ENCODE data around the gene HOXA13. TPM values are rescaled to one million over a fixed set of nuclear protein-coding genes. Genes with fewer than 3 reads are reported as not detected.

HOXA13 gene
- total RNA-seq, result not detected

GRCh38 chr7:27199849-27200760 is at the start of gene HOXA13:
HOXA13 (minus strand) TSS chr7:27200091; CDS start chr7:27200077, 14 bp downstream.
- DNase-seq (ENCODE audit: low spot score in 2 of 2), result peak in 1 of 2 donors; percentile 44
- peak; percentile 29 to 75 for ATAC-seq
- no peaks in the 10 kb centered on the region for H3K9me3 Mint-ChIP-seq
- peak within 1 kb of the TSS in 1 of 2 donors; percentile 93 for H3K27ac Mint-ChIP-seq
- H3K36me3 Mint-ChIP-seq, result peaks cover 0 to 20% of the 10 kb centered on the region in 2 donors

DNA sequence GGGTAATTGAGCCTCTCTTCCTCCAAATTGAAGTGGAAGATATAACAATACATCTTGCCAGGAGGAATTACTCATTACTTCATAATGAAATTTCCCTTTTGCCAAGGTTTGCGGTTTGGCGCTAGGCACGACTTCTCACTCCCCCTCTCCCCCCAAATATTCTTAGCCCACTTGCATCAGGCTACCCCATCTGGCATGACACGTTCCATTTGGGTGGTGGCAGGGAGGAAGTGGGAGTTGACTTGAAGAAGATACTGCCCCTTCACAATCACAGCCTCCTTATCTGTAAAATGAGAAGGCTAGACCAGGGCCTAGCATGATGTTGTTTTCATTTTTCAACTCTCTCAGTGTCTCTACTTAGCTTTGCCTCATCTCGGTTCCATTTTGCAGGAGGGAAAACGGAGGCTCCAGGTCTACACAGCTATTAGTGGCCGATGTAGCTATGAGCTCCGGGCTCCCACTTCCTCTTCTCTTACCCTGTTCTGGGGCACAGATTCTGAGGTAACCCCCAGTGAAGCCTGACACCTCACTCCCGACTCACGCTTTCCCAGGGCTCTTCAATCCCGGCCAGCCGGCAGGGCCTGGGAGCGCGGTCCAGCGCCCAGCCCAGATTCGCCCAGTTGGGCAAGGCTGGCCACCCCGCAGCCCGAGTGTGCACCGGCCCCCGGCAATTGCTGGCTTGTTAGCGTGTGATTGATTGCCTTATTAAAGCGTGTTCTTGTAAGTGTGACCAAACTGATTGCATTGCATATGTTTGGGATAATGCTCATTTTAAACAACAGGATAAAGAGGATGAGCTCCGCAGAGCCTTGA is 49.2 kb upstream of the HOXA13 start:
- peaks cover 0 to 13% of the 10 kb centered on the region in 2 donors for H3K36me3 Mint-ChIP-seq
- ATAC-seq (no peak), DNase-seq (ENCODE audit: low spot score in 2 of 2) (no peak)
- no peaks in the 10 kb centered on the region for H3K9me3 Mint-ChIP-seq
- H3K27ac Mint-ChIP-seq, result no peak overlapping the region

DNA sequence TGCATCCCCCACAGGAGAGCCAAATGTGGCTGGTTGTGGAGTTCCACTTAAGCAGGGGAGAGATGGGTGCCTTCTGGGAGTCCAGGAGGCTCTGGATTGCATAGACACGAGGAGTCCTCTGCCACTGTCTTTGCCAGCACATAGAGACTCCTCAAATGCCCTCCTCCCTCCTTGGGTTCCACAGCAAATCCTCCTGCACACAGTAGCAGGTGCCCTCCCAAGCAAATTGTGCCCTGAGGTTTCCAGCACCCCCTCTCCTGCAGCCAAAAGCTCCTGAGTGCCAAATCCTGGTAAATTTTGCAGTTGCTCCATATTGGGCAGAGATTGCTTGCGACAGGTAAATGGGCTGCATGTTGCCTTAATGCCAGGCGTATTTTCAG is 48.5 kb upstream of the HOXA13 start:
- no peak overlapping the region for H3K27ac Mint-ChIP-seq
- ATAC-seq, result no peak
- H3K36me3 Mint-ChIP-seq, result peaks cover 4 to 16% of the 10 kb centered on the region in 2 donors
- H3K9me3 Mint-ChIP-seq, result no peaks in the 10 kb centered on the region
- no peak for DNase-seq (ENCODE audit: low spot score in 2 of 2)

- ATAC-seq, result no peak
- Mint-ChIP-seq H3K9me3 (no peaks in the 10 kb centered on the region), H3K27ac (no peak overlapping the region), H3K36me3 (peaks cover 4 to 17% of the 10 kb centered on the region in 2 donors)
- DNase-seq (ENCODE audit: low spot score in 2 of 2), result no peak
These were observed 47.8 kb upstream of the HOXA13 start for GRCh38 chr7:27247452-27248426.

GRCh38 chr7:27247000-27247399 is 47.1 kb upstream of the HOXA13 start:
- no peaks in the 10 kb centered on the region for H3K9me3 Mint-ChIP-seq
- ATAC-seq (no peak), DNase-seq (ENCODE audit: low spot score in 2 of 2) (no peak)
- peaks cover 4 to 17% of the 10 kb centered on the region in 2 donors for H3K36me3 Mint-ChIP-seq
- no peak overlapping the region for H3K27ac Mint-ChIP-seq

DNA sequence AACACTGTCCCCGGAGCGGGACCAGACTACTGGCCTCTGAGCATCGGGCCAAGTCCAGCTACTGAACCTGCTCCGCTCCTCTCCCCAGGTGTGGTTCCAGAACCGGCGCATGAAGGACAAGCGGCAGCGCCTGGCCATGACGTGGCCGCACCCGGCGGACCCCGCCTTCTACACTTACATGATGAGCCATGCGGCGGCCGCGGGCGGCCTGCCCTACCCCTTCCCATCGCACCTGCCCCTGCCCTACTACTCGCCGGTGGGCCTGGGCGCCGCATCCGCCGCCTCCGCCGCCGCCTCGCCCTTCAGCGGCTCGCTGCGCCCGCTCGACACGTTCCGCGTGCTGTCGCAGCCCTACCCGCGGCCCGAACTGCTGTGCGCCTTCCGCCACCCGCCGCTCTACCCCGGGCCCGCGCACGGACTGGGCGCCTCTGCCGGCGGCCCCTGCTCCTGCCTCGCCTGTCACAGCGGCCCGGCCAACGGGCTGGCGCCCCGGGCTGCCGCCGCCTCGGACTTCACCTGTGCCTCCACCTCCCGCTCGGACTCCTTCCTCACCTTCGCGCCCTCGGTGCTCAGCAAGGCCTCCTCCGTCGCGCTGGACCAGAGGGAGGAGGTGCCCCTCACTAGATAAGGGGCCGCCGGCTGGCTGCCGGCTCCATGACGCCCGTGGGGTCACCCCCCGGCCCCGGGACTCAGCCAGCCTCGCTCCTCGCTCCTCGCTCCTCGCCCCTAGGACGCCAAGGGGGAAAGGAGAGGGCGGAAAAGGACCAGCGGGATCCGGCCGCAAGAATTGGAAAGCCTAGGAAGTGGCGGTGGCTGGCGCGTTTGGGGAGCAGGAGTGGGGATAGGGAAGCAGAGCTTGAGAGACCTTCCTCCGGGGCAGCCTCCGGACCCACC is 46.2 kb upstream of the HOXA13 start:
- Mint-ChIP-seq H3K36me3 (peaks cover 4 to 17% of the 10 kb centered on the region in 2 donors), H3K27ac (no peak overlapping the region), H3K9me3 (no peaks in the 10 kb centered on the region)
- DNase-seq (ENCODE audit: low spot score in 2 of 2) (no peak), ATAC-seq (peak in 1 of 2 donors; percentile 46)

DNA sequence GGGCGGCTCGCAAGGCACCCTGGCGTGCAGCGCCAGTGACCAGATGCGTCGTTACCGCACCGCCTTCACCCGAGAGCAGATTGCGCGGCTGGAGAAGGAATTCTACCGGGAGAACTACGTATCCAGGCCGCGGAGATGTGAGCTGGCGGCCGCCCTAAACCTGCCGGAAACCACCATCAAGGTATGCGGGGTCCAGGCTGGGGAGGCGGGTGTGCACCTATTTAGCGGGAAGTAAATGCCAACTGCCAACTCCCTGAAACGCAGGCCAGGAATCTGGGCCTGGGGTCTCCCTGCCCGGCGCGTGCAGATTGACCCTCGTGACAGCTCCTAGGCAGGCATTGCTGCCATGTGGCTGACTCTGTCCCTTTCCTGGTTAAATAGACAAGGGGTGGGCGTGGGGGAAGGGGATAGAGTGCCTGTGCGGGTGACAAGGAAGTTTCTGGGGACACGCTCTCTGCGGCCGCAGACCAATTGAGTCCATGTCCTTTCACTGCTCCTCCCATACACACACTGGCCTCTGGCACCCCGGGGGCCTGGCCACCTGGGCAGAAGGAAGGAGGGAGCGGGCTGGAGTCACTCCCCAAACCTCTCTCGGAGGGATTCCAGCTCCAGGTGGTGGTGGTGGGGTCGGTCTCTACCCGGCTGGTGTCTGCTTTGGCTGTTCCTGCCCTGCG is 45.4 kb upstream of the HOXA13 start:
- ATAC-seq (peak in 1 of 2 donors; percentile 6), DNase-seq (ENCODE audit: low spot score in 2 of 2) (no peak)
- Mint-ChIP-seq H3K9me3 (no peaks in the 10 kb centered on the region), H3K36me3 (peaks cover 4 to 19% of the 10 kb centered on the region in 2 donors), H3K27ac (no peak overlapping the region)

DNA sequence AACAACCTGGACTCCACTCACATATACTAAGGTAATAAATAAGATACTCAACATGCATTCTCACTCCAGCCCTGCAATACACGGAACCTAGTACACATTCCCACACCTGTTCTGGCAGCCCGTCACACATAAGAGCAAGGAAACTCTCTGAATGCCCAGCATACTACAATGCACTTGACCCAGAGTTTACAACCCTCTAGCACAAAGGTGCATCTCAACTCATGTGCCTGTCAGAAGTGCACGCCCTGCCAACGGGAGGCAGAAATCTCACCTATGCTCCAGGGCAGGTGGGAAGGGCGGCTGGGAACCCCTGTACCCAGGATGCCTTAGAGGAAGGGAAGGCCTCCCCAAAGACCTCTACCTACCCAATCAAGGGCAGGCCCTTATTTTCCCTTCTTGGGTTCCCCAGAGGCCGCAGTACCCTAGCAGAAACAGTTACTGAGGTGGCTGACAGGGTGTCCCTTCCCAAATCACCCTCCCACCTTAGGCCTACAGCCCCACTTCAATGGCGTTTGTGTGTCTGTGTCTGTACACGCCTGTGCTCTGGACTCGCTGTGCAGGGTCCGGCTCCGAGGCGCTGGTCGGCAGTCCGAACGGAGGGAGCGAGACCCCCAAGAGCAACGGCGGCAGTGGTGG is 44.7 kb upstream of the HOXA13 start:
- no peak overlapping the region for H3K27ac Mint-ChIP-seq
- H3K36me3 Mint-ChIP-seq, result peaks cover 4 to 20% of the 10 kb centered on the region in 2 donors
- H3K9me3 Mint-ChIP-seq, result no peaks in the 10 kb centered on the region
- ATAC-seq (no peak), DNase-seq (ENCODE audit: low spot score in 2 of 2) (no peak)

DNA sequence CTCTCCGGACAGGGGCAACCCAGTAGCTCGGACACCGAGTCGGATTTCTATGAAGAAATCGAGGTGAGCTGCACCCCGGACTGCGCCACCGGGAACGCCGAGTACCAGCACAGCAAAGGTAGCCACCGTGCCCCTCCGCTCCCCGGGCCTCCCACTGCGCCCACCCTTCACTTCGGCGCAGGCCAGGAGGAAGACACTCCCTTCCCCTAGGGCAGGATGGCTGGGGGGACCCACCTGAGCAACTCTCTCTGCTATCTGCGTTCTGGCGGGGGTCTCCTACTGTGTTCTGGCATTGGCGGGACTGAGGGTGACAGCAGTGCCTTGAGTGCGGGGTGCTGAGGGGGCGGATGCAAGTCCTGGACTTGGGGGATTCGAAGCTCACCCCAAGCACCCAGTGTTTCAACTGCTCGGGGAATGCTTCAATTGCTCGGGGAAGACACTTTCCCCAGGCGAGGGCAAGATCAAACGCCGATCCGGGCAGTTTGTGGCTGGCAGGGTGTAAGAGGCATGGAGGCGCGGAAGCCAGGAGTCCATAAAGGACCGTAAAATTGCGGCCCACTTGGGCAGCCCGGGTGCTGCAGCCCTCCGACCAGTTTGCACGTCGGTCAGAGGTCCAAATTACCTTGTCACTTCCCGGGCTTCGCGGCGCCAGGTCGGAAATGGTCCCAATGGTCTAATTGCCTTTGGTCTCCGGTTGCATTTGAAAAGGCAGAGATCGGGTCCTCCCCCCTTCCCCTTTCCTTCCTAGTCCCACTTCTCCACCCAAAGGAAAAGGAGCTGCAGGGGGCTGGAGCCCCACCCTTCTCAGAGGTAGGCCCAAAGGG is 43.7 kb upstream of the HOXA13 start:
- DNase-seq (ENCODE audit: low spot score in 2 of 2), result no peak
- Mint-ChIP-seq H3K27ac (peak overlapping the region in 1 of 2 donors; percentile 60), H3K9me3 (no peaks in the 10 kb centered on the region), H3K36me3 (peaks cover 4 to 20% of the 10 kb centered on the region in 2 donors)
- no peak for ATAC-seq

- Mint-ChIP-seq H3K27ac (peak within 1 kb of the TSS in 1 of 2 donors; percentile 60), H3K9me3 (no peaks in the 10 kb centered on the region), H3K36me3 (peaks cover 4 to 20% of the 10 kb centered on the region in 2 donors)
- DNase-seq (ENCODE audit: low spot score in 2 of 2), result no peak
- ATAC-seq, result peak in 1 of 2 donors; percentile 42
These were observed 42.9 kb upstream of the HOXA13 start, which contains the start of gene EVX1 for GRCh38 chr7:27242555-27243339. EVX1 (plus strand) TSS chr7:27242802; CDS start chr7:27243031, 229 bp downstream.

DNA sequence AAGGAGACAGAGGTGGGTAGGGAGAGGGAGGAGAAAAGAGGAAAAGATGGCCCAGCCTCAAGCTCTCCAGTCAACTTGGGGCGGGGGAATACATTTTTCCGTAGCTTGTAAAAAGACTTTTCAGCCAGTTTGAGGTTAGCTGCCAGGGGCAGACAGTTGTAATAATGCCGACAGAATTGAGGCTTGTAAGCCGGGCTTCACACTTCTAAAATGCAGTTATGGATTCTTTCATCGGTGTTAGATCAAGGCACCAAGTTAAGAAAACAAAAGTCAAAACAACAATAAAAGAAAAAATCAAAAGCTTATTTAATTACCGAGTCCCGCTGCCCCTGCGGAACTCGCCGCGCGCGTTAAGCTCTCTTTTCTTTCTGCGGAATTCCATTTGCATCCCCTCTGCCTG is 42.3 kb upstream of the HOXA13 start:
- no peaks in the 10 kb centered on the region for H3K9me3 Mint-ChIP-seq
- H3K27ac Mint-ChIP-seq, result no peak overlapping the region
- H3K36me3 Mint-ChIP-seq, result peaks cover 4 to 20% of the 10 kb centered on the region in 2 donors
- ATAC-seq, result no peak
- no peak for DNase-seq (ENCODE audit: low spot score in 2 of 2)

DNA sequence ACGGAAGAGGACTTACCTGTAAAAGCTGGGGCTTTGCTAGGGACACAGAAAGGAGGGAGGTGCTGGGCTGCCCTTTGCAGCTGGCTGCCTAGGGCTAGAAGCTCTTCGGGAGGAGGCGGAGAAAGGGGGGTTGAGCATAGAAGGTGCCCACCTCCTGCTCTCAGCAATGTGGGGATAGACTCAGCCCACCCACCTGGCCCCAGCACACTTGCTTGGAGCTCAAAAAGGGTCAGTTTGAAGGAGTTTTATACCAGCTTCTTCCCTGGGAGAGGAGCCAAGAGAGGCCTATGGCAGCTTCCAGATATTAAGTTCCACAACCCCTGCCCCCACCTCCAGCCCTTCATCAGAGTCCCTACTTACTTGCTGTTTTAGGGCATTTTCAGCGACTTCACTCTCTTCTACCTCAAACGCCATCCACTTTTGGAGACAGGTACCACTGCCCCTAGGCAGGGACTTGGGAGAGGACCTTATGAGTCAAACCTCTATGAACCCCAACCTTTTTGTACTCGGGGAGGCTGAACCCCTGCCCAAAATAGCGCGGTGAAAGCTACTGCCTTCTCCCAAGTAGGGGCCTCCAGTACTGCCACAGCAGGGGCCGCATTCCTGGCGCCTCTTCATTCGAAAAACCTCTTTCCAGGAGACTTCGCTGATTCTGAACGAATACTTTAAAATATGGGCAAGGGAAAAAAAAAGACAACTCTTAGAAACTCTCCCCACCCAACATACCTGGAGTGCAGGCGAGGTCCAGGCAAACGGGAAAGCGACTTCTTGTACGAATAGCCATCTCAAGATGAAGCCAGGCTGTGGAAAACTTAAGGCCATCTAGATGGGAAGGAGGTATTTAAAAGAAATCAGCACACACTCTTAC is 41.5 kb upstream of the HOXA13 start:
- DNase-seq (ENCODE audit: low spot score in 2 of 2), result no peak
- Mint-ChIP-seq H3K9me3 (no peaks in the 10 kb centered on the region), H3K27ac (no peak overlapping the region), H3K36me3 (peaks cover 4 to 22% of the 10 kb centered on the region in 2 donors)
- ATAC-seq, result no peak

Data from activated naive CD4-positive, alpha-beta T cell treated with anti-CD3 and anti-CD28 coated beads, Interleukin-2, amount 50 U/mL, for 72 hours (primary cell).